ENCODE results near the gene C3orf22. TPM values are rescaled to one million over a fixed set of nuclear protein-coding genes. Genes with fewer than 3 reads are reported as not detected.

C3orf22 gene
- polyA plus RNA-seq, 2 donors = not detected

DNA sequence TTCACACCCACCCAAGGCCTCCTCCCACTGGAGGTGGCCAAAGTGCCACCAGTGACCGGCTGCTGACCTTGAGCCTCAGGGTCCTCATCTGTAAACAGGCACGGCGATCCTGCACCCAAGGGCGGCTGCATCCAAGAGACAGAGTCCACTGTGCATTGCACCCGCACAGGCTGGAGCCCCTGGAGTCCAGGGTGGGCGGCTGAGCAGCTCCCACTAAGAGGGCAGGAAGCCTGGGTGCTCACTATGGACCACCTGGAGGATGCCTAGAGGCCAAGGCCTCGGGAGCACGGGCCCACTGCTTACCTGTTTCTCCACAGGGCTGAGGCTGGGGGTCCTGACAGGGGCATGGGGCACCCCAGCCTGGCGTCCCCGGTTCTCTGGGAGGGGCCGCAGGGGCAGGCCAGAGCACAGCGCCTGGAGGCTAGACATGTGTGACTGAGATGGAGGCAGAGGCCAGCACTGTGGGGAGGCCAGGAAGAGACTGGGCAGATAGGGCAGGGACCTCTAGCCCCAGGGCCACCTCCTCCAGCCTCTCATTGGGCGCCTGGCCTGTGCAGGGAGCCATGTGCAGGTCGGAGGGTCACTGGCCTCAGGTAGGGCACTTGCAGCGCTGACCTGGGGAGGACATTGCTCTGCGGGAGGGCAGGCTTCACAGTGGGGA, 41.3 kb downstream of the C3orf22 start, which contains the start of gene UROC1:
Gene UROC1 (minus strand): TSS at position 483 of the 661 bp plus-strand sequence. CDS start 54 bp downstream, at position 429.
- no peaks in the 10 kb centered on the region for H3K36me3 ChIP-seq (ENCODE audit: control insufficient read depth in 2 of 2, insufficient read depth in 2 of 2, low read length in 1 of 2)
- 87 to 88% methylated on average over 15 to 16 of the region's 16 CpGs for WGBS, 2 donors
- H3K27me3 ChIP-seq (ENCODE audit: control insufficient read depth in 1 of 2, insufficient read depth in 2 of 2, low read length in 2 of 2) = no peaks in the 10 kb centered on the region
- no peaks in the 10 kb centered on the region for H3K9me3 ChIP-seq (ENCODE audit: control insufficient read depth in 2 of 2, insufficient read depth in 1 of 2, low read depth in 1 of 2, low read length in 1 of 2)
- H3K4me1 ChIP-seq (ENCODE audit: control insufficient read depth in 2 of 2, insufficient read depth in 2 of 2, low read length in 1 of 2) = peaks cover 0 to 3% of the 10 kb centered on the region in 2 donors
- H3K27ac ChIP-seq (ENCODE audit: low read depth in 2 of 2, low read length in 1 of 2) = no peak within 1 kb of the TSS
- H3K4me3 ChIP-seq (ENCODE audit: low read depth in 1 of 2, low read length in 2 of 2) = no peak within 1 kb of the TSS

- no peaks in the 10 kb centered on the region for H3K36me3 ChIP-seq (ENCODE audit: control insufficient read depth in 2 of 2, insufficient read depth in 2 of 2, low read length in 1 of 2)
- H3K4me1 ChIP-seq (ENCODE audit: control insufficient read depth in 2 of 2, insufficient read depth in 2 of 2, low read length in 1 of 2) = peaks cover 0 to 3% of the 10 kb centered on the region in 2 donors
- H3K9me3 ChIP-seq (ENCODE audit: control insufficient read depth in 2 of 2, insufficient read depth in 1 of 2, low read depth in 1 of 2, low read length in 1 of 2) = no peaks in the 10 kb centered on the region
- 81 to 83% methylated on average over 9 of the region's 9 CpGs for WGBS, 2 donors
- no peaks in the 10 kb centered on the region for H3K27me3 ChIP-seq (ENCODE audit: control insufficient read depth in 1 of 2, insufficient read depth in 2 of 2, low read length in 2 of 2)
- H3K4me3 ChIP-seq (ENCODE audit: low read depth in 1 of 2, low read length in 2 of 2) = no peak overlapping the region
- no peak overlapping the region for H3K27ac ChIP-seq (ENCODE audit: low read depth in 2 of 2, low read length in 1 of 2)
Measured at GRCh38 chr3:126516936-126517290, 41.8 kb downstream of the C3orf22 start.

DNA sequence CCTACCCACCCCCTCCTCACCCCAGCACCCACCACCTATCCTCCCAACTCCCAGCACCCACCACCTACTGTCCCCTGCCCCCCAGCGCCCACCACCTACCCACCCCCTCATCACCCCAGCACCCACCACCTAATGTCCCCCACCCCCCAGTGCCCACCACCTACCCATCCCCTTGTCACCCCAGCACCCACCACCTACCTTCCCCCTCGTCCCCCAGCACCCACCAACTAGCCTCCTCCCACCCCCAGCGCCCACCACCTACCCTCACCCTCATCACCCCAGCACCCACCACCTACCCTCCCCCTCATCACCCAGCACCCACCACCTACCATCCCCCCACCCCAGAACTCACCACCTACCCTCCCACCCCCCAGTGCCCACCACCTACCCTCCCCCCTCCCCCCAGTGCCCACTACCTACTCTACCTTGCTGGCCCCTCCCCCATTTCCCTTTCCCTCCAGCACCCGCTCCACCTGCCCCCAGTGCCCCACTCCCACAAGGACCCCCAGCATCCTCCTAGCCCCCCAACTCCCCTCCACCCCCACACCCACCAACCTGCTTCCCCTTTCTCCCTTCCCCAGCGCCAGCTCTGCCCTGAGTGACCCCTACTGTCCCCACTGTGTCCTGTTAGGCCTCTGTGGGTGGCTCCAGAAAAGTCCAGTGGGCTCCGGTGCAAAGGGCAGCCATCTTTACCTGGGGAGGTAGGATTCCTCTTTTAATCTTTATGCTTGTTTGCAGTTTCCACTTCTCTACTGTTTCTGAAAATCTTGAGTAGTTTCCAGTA, 42.4 kb downstream of the C3orf22 start:
- WGBS, 2 donors = 82 to 90% methylated on average over 6 of the region's 6 CpGs
- no peak overlapping the region for H3K27ac ChIP-seq (ENCODE audit: low read depth in 2 of 2, low read length in 1 of 2)
- H3K36me3 ChIP-seq (ENCODE audit: control insufficient read depth in 2 of 2, insufficient read depth in 2 of 2, low read length in 1 of 2) = no peaks in the 10 kb centered on the region

DNA sequence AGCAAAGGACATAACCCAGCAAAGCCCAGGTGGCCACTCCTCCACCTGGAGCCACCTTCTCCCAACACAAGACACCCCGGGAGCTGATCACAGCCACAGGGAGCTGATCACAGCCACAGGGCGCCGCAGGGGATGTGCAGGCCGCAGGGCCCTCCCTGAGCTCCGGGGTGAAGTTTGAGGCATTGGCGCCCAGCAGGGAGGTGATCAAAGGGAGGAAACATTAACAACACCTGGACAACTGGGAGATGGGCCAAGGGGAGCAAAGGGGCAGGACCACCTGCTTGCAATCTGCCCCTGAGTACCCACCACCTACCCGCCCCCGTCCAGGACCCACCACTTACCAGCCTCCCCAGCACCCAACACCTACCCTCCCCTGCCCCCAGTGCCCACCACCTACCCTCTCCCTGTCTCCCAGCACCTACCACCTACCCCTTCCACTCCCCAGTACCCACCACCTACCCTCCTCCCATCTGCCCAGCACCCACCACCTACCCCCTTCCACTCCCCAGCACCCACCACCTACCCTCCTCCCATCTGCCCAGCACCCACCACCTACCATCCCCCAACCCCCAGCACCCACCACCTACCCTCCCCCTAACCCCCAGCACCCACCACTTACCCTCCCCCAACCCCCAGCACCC, 43.5 kb downstream of the C3orf22 start:
- Histone ChIP-seq H3K9me3 (ENCODE audit: control insufficient read depth in 2 of 2, insufficient read depth in 1 of 2, low read depth in 1 of 2, low read length in 1 of 2) (no peaks in the 10 kb centered on the region), H3K36me3 (ENCODE audit: control insufficient read depth in 2 of 2, insufficient read depth in 2 of 2, low read length in 1 of 2) (no peaks in the 10 kb centered on the region), H3K27ac (ENCODE audit: low read depth in 2 of 2, low read length in 1 of 2) (no peak overlapping the region), H3K27me3 (ENCODE audit: control insufficient read depth in 1 of 2, insufficient read depth in 2 of 2, low read length in 2 of 2) (no peaks in the 10 kb centered on the region), H3K4me1 (ENCODE audit: control insufficient read depth in 2 of 2, insufficient read depth in 2 of 2, low read length in 1 of 2) (peaks cover 0 to 3% of the 10 kb centered on the region in 2 donors), H3K4me3 (ENCODE audit: low read depth in 1 of 2, low read length in 2 of 2) (no peak overlapping the region)
- WGBS, 2 donors = 78 to 83% methylated on average over 6 to 8 of the region's 8 CpGs

More for the DNA sequence above, 42.4 kb downstream of the C3orf22 start:
- peaks cover 0 to 3% of the 10 kb centered on the region in 2 donors for H3K4me1 ChIP-seq (ENCODE audit: control insufficient read depth in 2 of 2, insufficient read depth in 2 of 2, low read length in 1 of 2)
- no peaks in the 10 kb centered on the region for H3K9me3 ChIP-seq (ENCODE audit: control insufficient read depth in 2 of 2, insufficient read depth in 1 of 2, low read depth in 1 of 2, low read length in 1 of 2)
- H3K4me3 ChIP-seq (ENCODE audit: low read depth in 1 of 2, low read length in 2 of 2) = no peak overlapping the region
- H3K27me3 ChIP-seq (ENCODE audit: control insufficient read depth in 1 of 2, insufficient read depth in 2 of 2, low read length in 2 of 2) = no peaks in the 10 kb centered on the region

DNA sequence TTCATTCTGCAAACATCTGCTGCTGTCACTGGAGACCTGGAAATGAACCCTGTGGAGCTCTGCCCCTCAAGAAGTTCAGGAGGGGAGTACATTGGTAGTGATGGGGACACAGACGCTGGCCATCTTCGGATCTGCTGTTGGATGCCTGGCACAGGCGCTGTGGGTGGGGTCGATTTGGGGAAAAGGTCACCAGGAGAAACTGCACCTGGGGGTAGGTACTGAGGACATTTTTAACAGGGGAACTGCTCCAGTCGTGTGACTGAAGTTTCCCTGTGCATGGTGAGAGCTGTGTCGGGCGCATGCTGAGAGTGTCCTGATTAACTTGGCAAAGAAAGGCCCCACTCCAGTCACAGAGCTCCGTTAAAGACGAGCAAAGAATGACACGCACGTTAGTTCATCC, 44.6 kb downstream of the C3orf22 start:
- no peak overlapping the region for H3K27ac ChIP-seq (ENCODE audit: low read depth in 2 of 2, low read length in 1 of 2)
- WGBS, 2 donors = 85 to 88% methylated on average over 11 of the region's 11 CpGs
- H3K27me3 ChIP-seq (ENCODE audit: control insufficient read depth in 1 of 2, insufficient read depth in 2 of 2, low read length in 2 of 2) = no peaks in the 10 kb centered on the region
- H3K4me3 ChIP-seq (ENCODE audit: low read depth in 1 of 2, low read length in 2 of 2) = no peak overlapping the region
- H3K36me3 ChIP-seq (ENCODE audit: control insufficient read depth in 2 of 2, insufficient read depth in 2 of 2, low read length in 1 of 2) = no peaks in the 10 kb centered on the region
- peaks cover 0 to 7% of the 10 kb centered on the region in 2 donors for H3K4me1 ChIP-seq (ENCODE audit: control insufficient read depth in 2 of 2, insufficient read depth in 2 of 2, low read length in 1 of 2)
- H3K9me3 ChIP-seq (ENCODE audit: control insufficient read depth in 2 of 2, insufficient read depth in 1 of 2, low read depth in 1 of 2, low read length in 1 of 2) = no peaks in the 10 kb centered on the region

- no peak overlapping the region for H3K4me3 ChIP-seq (ENCODE audit: low read depth in 1 of 2, low read length in 2 of 2)
- no peaks in the 10 kb centered on the region for H3K9me3 ChIP-seq (ENCODE audit: control insufficient read depth in 2 of 2, insufficient read depth in 1 of 2, low read depth in 1 of 2, low read length in 1 of 2)
- WGBS, 2 donors = 55 to 66% methylated on average over 12 of the region's 12 CpGs
- peaks cover 0 to 7% of the 10 kb centered on the region in 2 donors for H3K4me1 ChIP-seq (ENCODE audit: control insufficient read depth in 2 of 2, insufficient read depth in 2 of 2, low read length in 1 of 2)
- no peaks in the 10 kb centered on the region for H3K36me3 ChIP-seq (ENCODE audit: control insufficient read depth in 2 of 2, insufficient read depth in 2 of 2, low read length in 1 of 2)
- H3K27ac ChIP-seq (ENCODE audit: low read depth in 2 of 2, low read length in 1 of 2) = no peak overlapping the region
- H3K27me3 ChIP-seq (ENCODE audit: control insufficient read depth in 1 of 2, insufficient read depth in 2 of 2, low read length in 2 of 2) = no peaks in the 10 kb centered on the region
Measured at GRCh38 chr3:126512916-126513650, 45.6 kb downstream of the C3orf22 start.

GRCh38 chr3:126512026-126512425, 46.7 kb downstream of the C3orf22 start:
- H3K27ac ChIP-seq (ENCODE audit: low read depth in 2 of 2, low read length in 1 of 2) = no peak overlapping the region
- no peaks in the 10 kb centered on the region for H3K9me3 ChIP-seq (ENCODE audit: control insufficient read depth in 2 of 2, insufficient read depth in 1 of 2, low read depth in 1 of 2, low read length in 1 of 2)
- H3K4me1 ChIP-seq (ENCODE audit: control insufficient read depth in 2 of 2, insufficient read depth in 2 of 2, low read length in 1 of 2) = peaks cover 0 to 7% of the 10 kb centered on the region in 2 donors
- no peak overlapping the region for H3K4me3 ChIP-seq (ENCODE audit: low read depth in 1 of 2, low read length in 2 of 2)
- no peaks in the 10 kb centered on the region for H3K36me3 ChIP-seq (ENCODE audit: control insufficient read depth in 2 of 2, insufficient read depth in 2 of 2, low read length in 1 of 2)
- H3K27me3 ChIP-seq (ENCODE audit: control insufficient read depth in 1 of 2, insufficient read depth in 2 of 2, low read length in 2 of 2) = no peaks in the 10 kb centered on the region
- 62 to 72% methylated on average over 7 of the region's 7 CpGs for WGBS, 2 donors

DNA sequence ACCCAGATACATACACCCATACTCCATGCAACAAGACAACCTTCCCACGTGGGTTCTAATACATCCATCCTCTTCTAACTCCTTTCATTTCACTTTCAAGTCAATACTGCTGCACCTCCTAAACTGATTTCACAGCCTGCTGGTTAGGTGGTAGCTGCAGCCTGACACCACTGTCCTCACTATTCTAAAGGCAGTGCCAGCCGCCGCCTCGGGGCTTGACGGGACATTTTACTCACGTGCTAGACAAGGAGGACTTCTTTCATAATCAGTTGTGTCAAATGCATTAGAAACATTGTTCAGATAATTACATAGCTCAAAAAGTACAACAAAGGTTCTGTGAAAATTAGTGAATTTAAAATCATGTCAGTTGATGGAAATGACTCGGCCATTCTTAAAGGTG, 47.4 kb downstream of the C3orf22 start:
- Histone ChIP-seq H3K27ac (ENCODE audit: low read depth in 2 of 2, low read length in 1 of 2) (no peak overlapping the region), H3K36me3 (ENCODE audit: control insufficient read depth in 2 of 2, insufficient read depth in 2 of 2, low read length in 1 of 2) (no peaks in the 10 kb centered on the region), H3K4me3 (ENCODE audit: low read depth in 1 of 2, low read length in 2 of 2) (no peak overlapping the region), H3K4me1 (ENCODE audit: control insufficient read depth in 2 of 2, insufficient read depth in 2 of 2, low read length in 1 of 2) (peaks cover 0 to 7% of the 10 kb centered on the region in 2 donors), H3K27me3 (ENCODE audit: control insufficient read depth in 1 of 2, insufficient read depth in 2 of 2, low read length in 2 of 2) (no peaks in the 10 kb centered on the region), H3K9me3 (ENCODE audit: control insufficient read depth in 2 of 2, insufficient read depth in 1 of 2, low read depth in 1 of 2, low read length in 1 of 2) (no peaks in the 10 kb centered on the region)
- WGBS, 2 donors = 63 to 76% methylated on average over 7 of the region's 7 CpGs

GRCh38 chr3:126510308-126510910, 48.3 kb downstream of the C3orf22 start:
- 62 to 74% methylated on average over 22 of the region's 22 CpGs for WGBS, 2 donors

More at GRCh38 chr3:126510308-126510910, 48.3 kb downstream of the C3orf22 start:
- no peaks in the 10 kb centered on the region for H3K27me3 ChIP-seq (ENCODE audit: control insufficient read depth in 1 of 2, insufficient read depth in 2 of 2, low read length in 2 of 2)
- no peak overlapping the region for H3K4me3 ChIP-seq (ENCODE audit: low read depth in 1 of 2, low read length in 2 of 2)
- H3K9me3 ChIP-seq (ENCODE audit: control insufficient read depth in 2 of 2, insufficient read depth in 1 of 2, low read depth in 1 of 2, low read length in 1 of 2) = no peaks in the 10 kb centered on the region
- H3K4me1 ChIP-seq (ENCODE audit: control insufficient read depth in 2 of 2, insufficient read depth in 2 of 2, low read length in 1 of 2) = peaks cover 0 to 7% of the 10 kb centered on the region in 2 donors
- H3K36me3 ChIP-seq (ENCODE audit: control insufficient read depth in 2 of 2, insufficient read depth in 2 of 2, low read length in 1 of 2) = no peaks in the 10 kb centered on the region
- no peak overlapping the region for H3K27ac ChIP-seq (ENCODE audit: low read depth in 2 of 2, low read length in 1 of 2)

Data from esophagus (tissue), 2 donors.